Measurements from ENCODE around the gene NDUFA7.

Gene NDUFA7

DNA sequence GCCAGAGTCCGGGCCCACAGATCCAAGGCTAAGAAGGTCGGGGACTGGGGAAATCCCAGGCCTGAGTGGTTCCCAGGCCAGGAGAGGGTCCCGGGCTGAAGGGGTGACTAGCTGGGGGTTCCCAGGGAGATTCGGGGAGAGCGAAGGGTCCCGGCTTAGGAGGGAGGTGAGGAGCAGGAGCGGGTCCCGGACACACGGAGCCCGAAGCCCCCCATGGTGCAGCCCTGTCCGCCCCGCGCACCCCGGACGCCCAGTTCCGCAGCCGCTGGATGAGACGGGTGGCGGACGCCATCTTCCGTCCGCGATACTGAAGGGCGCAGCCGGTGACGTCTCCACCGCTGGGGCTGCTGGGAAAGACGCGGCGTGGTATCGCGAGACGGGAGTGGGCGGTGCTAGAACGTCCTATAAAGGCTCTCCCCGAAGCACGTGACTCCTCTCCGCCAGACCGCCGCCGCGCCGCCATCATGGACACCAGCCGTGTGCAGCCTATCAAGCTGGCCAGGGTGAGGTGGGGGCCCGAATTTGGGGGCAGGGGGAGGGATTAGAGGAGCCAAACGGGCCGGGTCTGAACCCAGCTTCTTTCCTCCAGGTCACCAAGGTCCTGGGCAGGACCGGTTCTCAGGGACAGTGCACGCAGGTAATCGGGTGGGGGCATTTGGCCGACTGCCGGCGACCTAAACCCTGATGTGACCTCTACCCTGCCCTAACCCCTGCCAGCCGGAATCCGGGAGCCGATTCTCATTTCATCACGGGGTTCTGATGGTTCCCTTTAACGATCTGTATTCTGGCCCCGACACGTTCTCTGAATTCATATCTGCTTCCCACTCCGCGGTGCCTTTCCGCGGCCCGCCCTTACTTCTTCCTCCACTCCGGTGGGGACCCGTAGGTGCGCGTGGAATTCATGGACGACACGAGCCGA, at the start of gene NDUFA7, which contains the start of gene RPS28:
Gene NDUFA7, minus strand, starts transcription at position 309 of the 919 bp plus-strand sequence. Its CDS starts 17 bp downstream, at position 292.
Gene RPS28, plus strand, starts transcription at position 430 of the 919 bp plus-strand sequence. Its CDS starts 35 bp downstream, at position 465.
- H3K36me3 ChIP-seq (ENCODE audit: control insufficient read depth in 2 of 2, insufficient read depth in 1 of 2, low read length in 2 of 2): peaks cover 7 to 40% of the 10 kb centered on the region in 2 experiments
- H3K4me3 ChIP-seq (ENCODE audit: low read depth, low read length): peak within 1 kb of the TSS; percentile 97
- peaks cover 5% of the 10 kb centered on the region; the same call in 1 of the 2 replicates for H3K4me1 ChIP-seq (ENCODE audit: control insufficient read depth, insufficient read depth, low read length)
- H3K9me3 ChIP-seq (ENCODE audit: control insufficient read depth, insufficient read depth, low read depth, low read length): no peaks in the 10 kb centered on the region
- POLR2A ChIA-PET: interaction anchor here (0.6 to 2.0 kb wide), 16 partner anchors 9 to 1252 kb away, joined by 3 to 22 read pairs (median 4); partner anchors contain the start of genes RAB11B, ZNF414 and ZNF557
- peak within 1 kb of the TSS; percentile 83 for H3K27ac ChIP-seq (ENCODE audit: extremely low read depth, low read depth, low read length)
- CTCF ChIA-PET: interaction anchor here (0.7 to 1.0 kb wide), 4 partner anchors 31 to 258 kb away, joined by 3 to 4 read pairs (median 3); no protein-coding TSS in a partner anchor
- TF ChIP-seq ZNF596 (tag by site-specific recombination; IDR thresholded peaks at IDR 0.05) (no peak), ZNF335 (tag by site-specific recombination; conservative IDR thresholded peaks at IDR 0.05) (peak; percentile 58), ZNF146 (tag by site-specific recombination; IDR thresholded peaks at IDR 0.05) (no peak), ZNF138 (tag by site-specific recombination; IDR thresholded peaks at IDR 0.05; ENCODE audit: borderline replicate concordance) (no peak), KLF9 (tag by site-specific recombination; IDR thresholded peaks at IDR 0.05; ENCODE audit: low read depth) (peak; percentile 44; the same call in 1 of the 2 replicates), ZNF610 (tag by site-specific recombination; IDR thresholded peaks at IDR 0.05; ENCODE audit: borderline replicate concordance) (no peak), ZNF768 (tag by site-specific recombination; IDR thresholded peaks at IDR 0.05) (no peak), ZNF155 (tag by site-specific recombination; IDR thresholded peaks at IDR 0.05) (no peak), ZSCAN16 (tag by site-specific recombination; IDR thresholded peaks at IDR 0.05) (no peak), ZFHX2 (tag by site-specific recombination; conservative IDR thresholded peaks at IDR 0.05) (peak; percentile 69), ZNF623 (tag by site-specific recombination; IDR thresholded peaks at IDR 0.05) (no peak), SP2 (tag by site-specific recombination; IDR thresholded peaks at IDR 0.05) (peak; percentile 81), ZNF660 (tag by site-specific recombination; IDR thresholded peaks at IDR 0.05) (0 out of 2 replicates have a peak, but pooled peaks have one; percentile 32), ZBTB48 (tag by site-specific recombination; IDR thresholded peaks at IDR 0.05) (0 out of 2 replicates have a peak, but pooled peaks have one; percentile 13), HOXD13 (CRISPR knock-in tag; IDR thresholded peaks at IDR 0.05; ENCODE audit: borderline replicate concordance) (no peak; the same call in 1 of the 2 replicates), ZNF169 (tag by site-specific recombination; IDR thresholded peaks at IDR 0.05) (no peak), ZNF555 (tag by site-specific recombination; conservative IDR thresholded peaks at IDR 0.05) (no peak), ZNF624 (tag by site-specific recombination; IDR thresholded peaks at IDR 0.05) (no peak), ZNF302 (tag by site-specific recombination; IDR thresholded peaks at IDR 0.05; ENCODE audit: low read depth) (no peak), ZNF560 (tag by site-specific recombination; IDR thresholded peaks at IDR 0.05; ENCODE audit: borderline replicate concordance) (no peak)
- TF ChIP-seq, protein P1, sequence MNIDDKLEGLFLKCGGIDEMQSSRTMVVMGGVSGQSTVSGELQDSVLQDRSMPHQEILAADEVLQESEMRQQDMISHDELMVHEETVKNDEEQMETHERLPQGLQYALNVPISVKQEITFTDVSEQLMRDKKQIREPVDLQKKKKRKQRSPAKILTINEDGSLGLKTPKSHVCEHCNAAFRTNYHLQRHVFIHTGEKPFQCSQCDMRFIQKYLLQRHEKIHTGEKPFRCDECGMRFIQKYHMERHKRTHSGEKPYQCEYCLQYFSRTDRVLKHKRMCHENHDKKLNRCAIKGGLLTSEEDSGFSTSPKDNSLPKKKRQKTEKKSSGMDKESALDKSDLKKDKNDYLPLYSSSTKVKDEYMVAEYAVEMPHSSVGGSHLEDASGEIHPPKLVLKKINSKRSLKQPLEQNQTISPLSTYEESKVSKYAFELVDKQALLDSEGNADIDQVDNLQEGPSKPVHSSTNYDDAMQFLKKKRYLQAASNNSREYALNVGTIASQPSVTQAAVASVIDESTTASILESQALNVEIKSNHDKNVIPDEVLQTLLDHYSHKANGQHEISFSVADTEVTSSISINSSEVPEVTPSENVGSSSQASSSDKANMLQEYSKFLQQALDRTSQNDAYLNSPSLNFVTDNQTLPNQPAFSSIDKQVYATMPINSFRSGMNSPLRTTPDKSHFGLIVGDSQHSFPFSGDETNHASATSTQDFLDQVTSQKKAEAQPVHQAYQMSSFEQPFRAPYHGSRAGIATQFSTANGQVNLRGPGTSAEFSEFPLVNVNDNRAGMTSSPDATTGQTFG (tag by site-specific recombination; IDR thresholded peaks at IDR 0.05; ENCODE audit: borderline replicate concordance): 0 out of 2 replicates have a peak, but pooled peaks have one; percentile 26
- TF ChIP-seq, protein P2, sequence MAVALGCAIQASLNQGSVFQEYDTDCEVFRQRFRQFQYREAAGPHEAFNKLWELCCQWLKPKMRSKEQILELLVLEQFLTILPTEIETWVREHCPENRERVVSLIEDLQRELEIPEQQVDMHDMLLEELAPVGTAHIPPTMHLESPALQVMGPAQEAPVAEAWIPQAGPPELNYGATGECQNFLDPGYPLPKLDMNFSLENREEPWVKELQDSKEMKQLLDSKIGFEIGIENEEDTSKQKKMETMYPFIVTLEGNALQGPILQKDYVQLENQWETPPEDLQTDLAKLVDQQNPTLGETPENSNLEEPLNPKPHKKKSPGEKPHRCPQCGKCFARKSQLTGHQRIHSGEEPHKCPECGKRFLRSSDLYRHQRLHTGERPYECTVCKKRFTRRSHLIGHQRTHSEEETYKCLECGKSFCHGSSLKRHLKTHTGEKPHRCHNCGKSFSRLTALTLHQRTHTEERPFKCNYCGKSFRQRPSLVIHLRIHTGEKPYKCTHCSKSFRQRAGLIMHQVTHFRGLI (tag by site-specific recombination; IDR thresholded peaks at IDR 0.05): no peak
- TF ChIP-seq, protein P3, sequence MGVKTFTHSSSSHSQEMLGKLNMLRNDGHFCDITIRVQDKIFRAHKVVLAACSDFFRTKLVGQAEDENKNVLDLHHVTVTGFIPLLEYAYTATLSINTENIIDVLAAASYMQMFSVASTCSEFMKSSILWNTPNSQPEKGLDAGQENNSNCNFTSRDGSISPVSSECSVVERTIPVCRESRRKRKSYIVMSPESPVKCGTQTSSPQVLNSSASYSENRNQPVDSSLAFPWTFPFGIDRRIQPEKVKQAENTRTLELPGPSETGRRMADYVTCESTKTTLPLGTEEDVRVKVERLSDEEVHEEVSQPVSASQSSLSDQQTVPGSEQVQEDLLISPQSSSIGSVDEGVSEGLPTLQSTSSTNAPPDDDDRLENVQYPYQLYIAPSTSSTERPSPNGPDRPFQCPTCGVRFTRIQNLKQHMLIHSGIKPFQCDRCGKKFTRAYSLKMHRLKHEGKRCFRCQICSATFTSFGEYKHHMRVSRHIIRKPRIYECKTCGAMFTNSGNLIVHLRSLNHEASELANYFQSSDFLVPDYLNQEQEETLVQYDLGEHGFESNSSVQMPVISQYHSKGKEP (tag by site-specific recombination; IDR thresholded peaks at IDR 0.05): no peak
- TF ChIP-seq, protein P4, sequence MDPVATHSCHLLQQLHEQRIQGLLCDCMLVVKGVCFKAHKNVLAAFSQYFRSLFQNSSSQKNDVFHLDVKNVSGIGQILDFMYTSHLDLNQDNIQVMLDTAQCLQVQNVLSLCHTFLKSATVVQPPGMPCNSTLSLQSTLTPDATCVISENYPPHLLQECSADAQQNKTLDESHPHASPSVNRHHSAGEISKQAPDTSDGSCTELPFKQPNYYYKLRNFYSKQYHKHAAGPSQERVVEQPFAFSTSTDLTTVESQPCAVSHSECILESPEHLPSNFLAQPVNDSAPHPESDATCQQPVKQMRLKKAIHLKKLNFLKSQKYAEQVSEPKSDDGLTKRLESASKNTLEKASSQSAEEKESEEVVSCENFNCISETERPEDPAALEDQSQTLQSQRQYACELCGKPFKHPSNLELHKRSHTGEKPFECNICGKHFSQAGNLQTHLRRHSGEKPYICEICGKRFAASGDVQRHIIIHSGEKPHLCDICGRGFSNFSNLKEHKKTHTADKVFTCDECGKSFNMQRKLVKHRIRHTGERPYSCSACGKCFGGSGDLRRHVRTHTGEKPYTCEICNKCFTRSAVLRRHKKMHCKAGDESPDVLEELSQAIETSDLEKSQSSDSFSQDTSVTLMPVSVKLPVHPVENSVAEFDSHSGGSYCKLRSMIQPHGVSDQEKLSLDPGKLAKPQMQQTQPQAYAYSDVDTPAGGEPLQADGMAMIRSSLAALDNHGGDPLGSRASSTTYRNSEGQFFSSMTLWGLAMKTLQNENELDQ (tag by site-specific recombination; IDR thresholded peaks at IDR 0.05; ENCODE audit: low read depth): no peak
- TF ChIP-seq, protein P5, sequence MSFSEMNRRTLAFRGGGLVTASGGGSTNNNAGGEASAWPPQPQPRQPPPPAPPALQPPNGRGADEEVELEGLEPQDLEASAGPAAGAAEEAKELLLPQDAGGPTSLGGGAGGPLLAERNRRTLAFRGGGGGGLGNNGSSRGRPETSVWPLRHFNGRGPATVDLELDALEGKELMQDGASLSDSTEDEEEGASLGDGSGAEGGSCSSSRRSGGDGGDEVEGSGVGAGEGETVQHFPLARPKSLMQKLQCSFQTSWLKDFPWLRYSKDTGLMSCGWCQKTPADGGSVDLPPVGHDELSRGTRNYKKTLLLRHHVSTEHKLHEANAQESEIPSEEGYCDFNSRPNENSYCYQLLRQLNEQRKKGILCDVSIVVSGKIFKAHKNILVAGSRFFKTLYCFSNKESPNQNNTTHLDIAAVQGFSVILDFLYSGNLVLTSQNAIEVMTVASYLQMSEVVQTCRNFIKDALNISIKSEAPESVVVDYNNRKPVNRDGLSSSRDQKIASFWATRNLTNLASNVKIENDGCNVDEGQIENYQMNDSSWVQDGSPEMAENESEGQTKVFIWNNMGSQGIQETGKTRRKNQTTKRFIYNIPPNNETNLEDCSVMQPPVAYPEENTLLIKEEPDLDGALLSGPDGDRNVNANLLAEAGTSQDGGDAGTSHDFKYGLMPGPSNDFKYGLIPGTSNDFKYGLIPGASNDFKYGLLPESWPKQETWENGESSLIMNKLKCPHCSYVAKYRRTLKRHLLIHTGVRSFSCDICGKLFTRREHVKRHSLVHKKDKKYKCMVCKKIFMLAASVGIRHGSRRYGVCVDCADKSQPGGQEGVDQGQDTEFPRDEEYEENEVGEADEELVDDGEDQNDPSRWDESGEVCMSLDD (tag by site-specific recombination; IDR thresholded peaks at IDR 0.05): peak; percentile 81; the same call in 1 of the 2 replicates
